ENCODE results near the gene HOXC6. TPM values are rescaled to one million over a fixed set of nuclear protein-coding genes. Genes with fewer than 3 reads are reported as not detected.

The HOXC6 gene
- total RNA-seq, 1 donor from 2014 or later: not detected

GRCh38 chr12:54056110-54056509 lies 27.9 kb downstream of the HOXC6 start:
- intact Hi-C loops (cut with micrococcal nuclease): no loop called here
- peaks cover 98% of the 10 kb centered on the region for H3K27me3 ChIP-seq (ENCODE audit: low read depth)
- TF ChIP-seq CTCF (IDR thresholded peaks at IDR 0.05; ENCODE audit: borderline replicate concordance): no peak
- H3K27ac ChIP-seq (replicated peaks): no peak overlapping the region
- H3K36me3 ChIP-seq: no peaks in the 10 kb centered on the region
- no peak overlapping the region for H3K4me3 ChIP-seq
- no peaks in the 10 kb centered on the region for H3K9me3 ChIP-seq (replicated peaks)
- no peak for DNase-seq
- peaks cover 20% of the 10 kb centered on the region for H3K4me1 ChIP-seq

GRCh38 chr12:54058128-54058768 lies 30.0 kb downstream of the HOXC6 start:
- H3K36me3 ChIP-seq: no peaks in the 10 kb centered on the region
- H3K4me3 ChIP-seq: no peak overlapping the region
- peaks cover 98% of the 10 kb centered on the region for H3K27me3 ChIP-seq (ENCODE audit: low read depth)
- peaks cover 10% of the 10 kb centered on the region for H3K4me1 ChIP-seq
- no peak for DNase-seq
- intact Hi-C loops (cut with micrococcal nuclease): no loop called here
- no peak overlapping the region for H3K27ac ChIP-seq (replicated peaks)
- no peak for TF ChIP-seq CTCF (IDR thresholded peaks at IDR 0.05; ENCODE audit: borderline replicate concordance)
- no peaks in the 10 kb centered on the region for H3K9me3 ChIP-seq (replicated peaks)

GRCh38 chr12:54059668-54060067 lies 31.4 kb downstream of the HOXC6 start:
- intact Hi-C loops (cut with micrococcal nuclease): no loop called here
- no peaks in the 10 kb centered on the region for H3K4me1 ChIP-seq
- TF ChIP-seq CTCF (IDR thresholded peaks at IDR 0.05; ENCODE audit: borderline replicate concordance): no peak
- peaks cover 98% of the 10 kb centered on the region for H3K27me3 ChIP-seq (ENCODE audit: low read depth)
- no peaks in the 10 kb centered on the region for H3K9me3 ChIP-seq (replicated peaks)
- no peak overlapping the region for H3K4me3 ChIP-seq
- no peaks in the 10 kb centered on the region for H3K36me3 ChIP-seq
- DNase-seq: no peak
- no peak overlapping the region for H3K27ac ChIP-seq (replicated peaks)

GRCh38 chr12:54060174-54060974 lies 32.1 kb downstream of the HOXC6 start:
- Histone ChIP-seq H3K36me3 (no peaks in the 10 kb centered on the region), H3K9me3 (replicated peaks) (no peaks in the 10 kb centered on the region), H3K4me1 (no peaks in the 10 kb centered on the region), H3K4me3 (no peak overlapping the region), H3K27ac (replicated peaks) (no peak overlapping the region), H3K27me3 (ENCODE audit: low read depth) (peaks cover 98% of the 10 kb centered on the region)
- TF ChIP-seq CTCF (IDR thresholded peaks at IDR 0.05; ENCODE audit: borderline replicate concordance): no peak
- intact Hi-C loops (cut with micrococcal nuclease): no loop called here
- DNase-seq: no peak

GRCh38 chr12:54060975-54061778 lies 32.9 kb downstream of the HOXC6 start:
- Histone ChIP-seq H3K36me3 (no peaks in the 10 kb centered on the region), H3K4me3 (no peak overlapping the region), H3K27me3 (ENCODE audit: low read depth) (peaks cover 98% of the 10 kb centered on the region), H3K27ac (replicated peaks) (no peak overlapping the region), H3K4me1 (no peaks in the 10 kb centered on the region), H3K9me3 (replicated peaks) (no peaks in the 10 kb centered on the region)
- TF ChIP-seq CTCF (IDR thresholded peaks at IDR 0.05; ENCODE audit: borderline replicate concordance): no peak
- intact Hi-C loops (cut with micrococcal nuclease): no loop called here
- no peak for DNase-seq

Measured in left ventricle myocardium inferior (tissue), 1 donor.